GM13977 (cell line): ENCODE measurements around the gene TTC28.
"Not testable (repeated sequence)": the region's sequence is repeated elsewhere in the genome, so short reads cannot be mapped to it uniquely, and the experiment has no call there.

ENCODE experiments used
- DNase-seq: peaks from one replicate; pipeline ENCODE4 v3.0.0; 2012; ENCODE audit warnings: low spot score
- in situ Hi-C: fragments of 300-500 bp; cut with MboI; formaldehyde crosslinking; loops from one replicate; pipeline ENCODE4 v1.12.0; 2022; ENCODE audit warnings: low sequenced_read_pairs, low pct_unique_long_range_greater_than_20kb, mixed read lengths, inconsistent platforms; ENCODE audit not compliant: unreplicated experiment
- TF ChIP-seq, protein P1 (sequence below): IDR thresholded peaks from 2 replicates; pipeline ENCODE4 v1.5.1; 2012; ENCODE audit warnings: mild to moderate bottlenecking, control low read depth; ENCODE audit not compliant: insufficient read depth; ENCODE audit errors: extremely low read depth, missing control alignments

Gene TTC28

DNA sequence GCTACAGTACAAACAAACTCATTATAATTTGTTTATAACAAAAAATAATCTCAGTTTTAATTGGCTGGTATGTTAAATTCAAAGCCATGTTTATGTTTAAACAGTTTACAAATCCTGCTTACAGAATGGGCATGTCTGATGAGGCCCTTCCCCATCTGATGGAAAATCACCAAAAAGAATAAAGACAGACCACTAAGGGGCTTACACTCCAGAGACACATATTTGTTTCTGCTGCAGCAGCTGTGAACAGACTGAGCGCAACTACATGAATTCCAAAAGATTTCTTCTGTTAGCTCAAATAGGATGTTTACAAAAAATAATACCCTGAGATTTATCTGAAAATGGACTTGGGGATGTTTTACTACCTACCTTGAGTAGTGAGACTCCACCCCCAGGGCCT lies 585.9 kb downstream of the TTC28 start:
- TF ChIP-seq, protein P1, sequence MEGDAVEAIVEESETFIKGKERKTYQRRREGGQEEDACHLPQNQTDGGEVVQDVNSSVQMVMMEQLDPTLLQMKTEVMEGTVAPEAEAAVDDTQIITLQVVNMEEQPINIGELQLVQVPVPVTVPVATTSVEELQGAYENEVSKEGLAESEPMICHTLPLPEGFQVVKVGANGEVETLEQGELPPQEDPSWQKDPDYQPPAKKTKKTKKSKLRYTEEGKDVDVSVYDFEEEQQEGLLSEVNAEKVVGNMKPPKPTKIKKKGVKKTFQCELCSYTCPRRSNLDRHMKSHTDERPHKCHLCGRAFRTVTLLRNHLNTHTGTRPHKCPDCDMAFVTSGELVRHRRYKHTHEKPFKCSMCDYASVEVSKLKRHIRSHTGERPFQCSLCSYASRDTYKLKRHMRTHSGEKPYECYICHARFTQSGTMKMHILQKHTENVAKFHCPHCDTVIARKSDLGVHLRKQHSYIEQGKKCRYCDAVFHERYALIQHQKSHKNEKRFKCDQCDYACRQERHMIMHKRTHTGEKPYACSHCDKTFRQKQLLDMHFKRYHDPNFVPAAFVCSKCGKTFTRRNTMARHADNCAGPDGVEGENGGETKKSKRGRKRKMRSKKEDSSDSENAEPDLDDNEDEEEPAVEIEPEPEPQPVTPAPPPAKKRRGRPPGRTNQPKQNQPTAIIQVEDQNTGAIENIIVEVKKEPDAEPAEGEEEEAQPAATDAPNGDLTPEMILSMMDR, result no peak
- DNase-seq, result no peak
- in situ Hi-C loops, result no loop called here

DNA sequence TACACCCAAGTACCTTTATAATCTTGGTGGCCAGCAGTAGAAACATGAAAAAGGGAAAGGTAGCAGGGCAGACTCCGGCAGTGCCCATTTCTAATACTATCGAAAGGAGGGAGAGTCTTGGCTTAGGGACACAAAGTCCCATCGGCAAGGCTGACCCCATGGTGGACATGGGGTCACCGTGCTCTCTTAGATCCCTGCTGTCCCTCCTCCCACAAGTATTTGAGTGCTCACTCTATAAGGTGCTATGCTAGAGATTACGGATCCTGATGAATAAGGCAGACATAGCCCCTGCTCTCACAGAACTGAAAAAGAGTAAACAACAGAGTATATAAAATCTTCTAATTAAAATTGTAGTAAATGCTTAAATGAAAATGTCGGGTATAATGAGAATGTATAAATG lies 588.2 kb downstream of the TTC28 start:
- TF ChIP-seq, protein P1, result no peak
- in situ Hi-C loops, result no loop called here

DNA sequence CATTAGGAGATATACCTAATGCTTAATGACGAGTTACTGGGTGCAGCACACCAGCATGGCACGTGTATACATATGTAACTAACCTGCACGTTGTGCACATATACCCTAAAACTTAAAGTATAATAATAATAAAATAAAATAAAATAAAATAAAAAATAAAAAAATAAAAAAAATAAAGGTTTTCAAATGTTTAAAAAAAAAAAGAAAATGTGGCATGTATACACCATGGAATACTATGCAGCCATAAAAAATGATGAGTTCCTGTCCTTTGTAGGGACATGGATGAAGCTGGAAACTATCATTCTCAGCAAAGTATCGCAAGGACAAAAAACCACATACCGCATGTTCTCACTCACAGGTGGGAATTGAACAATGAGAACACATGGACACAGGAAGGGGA lies 590.1 kb downstream of the TTC28 start:
- DNase-seq, in situ Hi-C loops: not testable (repeated sequence)

More for the DNA sequence above, 588.2 kb downstream of the TTC28 start:
- DNase-seq, result no peak

DNA sequence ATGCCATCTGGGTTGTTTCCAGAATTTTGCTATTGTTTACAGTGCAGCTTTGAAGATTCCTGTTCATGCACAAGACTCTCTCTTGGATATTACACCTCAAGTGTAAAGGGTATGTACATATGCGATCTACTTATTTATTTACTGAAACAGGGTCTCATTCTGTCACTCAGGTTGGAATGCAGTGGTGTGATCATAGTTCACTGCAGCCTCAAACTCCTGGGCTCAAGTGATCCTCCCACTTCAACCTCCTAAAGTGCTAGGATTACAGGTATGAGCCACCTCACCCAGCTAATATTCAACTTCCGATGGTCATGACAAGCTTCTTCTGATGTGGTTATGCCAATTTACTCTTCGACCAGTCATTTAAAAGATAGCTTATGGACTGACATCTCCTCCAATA lies 602.5 kb downstream of the TTC28 start:
- in situ Hi-C loops, result no loop called here
- no peak for DNase-seq
- TF ChIP-seq, protein P1, result no peak

DNA sequence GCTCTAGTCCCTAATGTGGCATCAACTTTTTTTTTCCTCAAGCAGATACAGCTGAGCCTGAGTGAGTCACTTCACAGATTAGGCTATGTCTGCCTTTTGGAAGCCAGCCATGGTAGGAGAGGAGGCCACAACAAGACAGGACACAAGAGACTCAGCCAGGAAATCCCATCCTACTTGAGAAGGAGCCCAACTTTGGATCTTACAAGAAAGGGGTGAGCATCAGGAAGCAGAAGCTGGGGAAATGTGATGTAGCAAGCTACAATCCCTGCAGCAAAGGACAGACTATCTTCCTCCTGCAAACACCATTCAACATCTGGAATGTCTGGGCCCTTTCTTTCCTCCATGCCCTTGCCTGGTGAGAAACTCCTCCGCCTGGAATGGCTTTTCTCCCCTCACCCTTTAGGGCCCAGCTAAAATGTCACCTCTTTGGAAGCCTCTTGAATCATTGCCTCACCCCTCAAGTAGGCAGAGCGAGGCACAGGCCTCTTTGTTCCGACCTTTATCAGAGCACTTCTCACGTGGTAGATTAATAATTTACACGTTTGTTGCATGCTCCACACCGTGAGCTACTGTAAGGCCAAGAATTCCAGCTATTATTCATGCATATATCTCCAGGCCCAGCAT lies 604.2 kb downstream of the TTC28 start:
- in situ Hi-C loops, result no loop called here
- TF ChIP-seq, protein P1, result no peak
- DNase-seq, result no peak

DNA sequence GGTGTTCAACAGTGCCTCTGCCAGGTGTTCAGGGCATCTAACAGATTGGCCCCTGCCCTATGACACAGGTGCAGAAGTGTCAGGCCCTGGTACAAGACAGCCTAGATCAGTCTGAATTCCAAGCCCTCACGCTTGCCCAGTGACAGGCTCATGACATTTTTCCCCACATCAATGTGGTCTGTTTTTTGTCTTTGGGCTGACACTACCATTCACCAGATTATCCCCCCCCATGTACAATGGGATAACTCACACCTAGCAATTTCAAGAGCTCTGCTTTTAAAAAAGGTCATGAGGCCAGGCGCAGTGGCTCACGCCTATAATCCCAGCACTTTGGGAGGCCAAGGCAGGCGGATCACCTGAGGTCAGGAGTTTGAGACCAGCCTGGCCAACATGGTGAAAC lies 605.1 kb downstream of the TTC28 start:
- TF ChIP-seq, protein P1, result no peak
- DNase-seq, result no peak
- in situ Hi-C loops, result no loop called here

DNA sequence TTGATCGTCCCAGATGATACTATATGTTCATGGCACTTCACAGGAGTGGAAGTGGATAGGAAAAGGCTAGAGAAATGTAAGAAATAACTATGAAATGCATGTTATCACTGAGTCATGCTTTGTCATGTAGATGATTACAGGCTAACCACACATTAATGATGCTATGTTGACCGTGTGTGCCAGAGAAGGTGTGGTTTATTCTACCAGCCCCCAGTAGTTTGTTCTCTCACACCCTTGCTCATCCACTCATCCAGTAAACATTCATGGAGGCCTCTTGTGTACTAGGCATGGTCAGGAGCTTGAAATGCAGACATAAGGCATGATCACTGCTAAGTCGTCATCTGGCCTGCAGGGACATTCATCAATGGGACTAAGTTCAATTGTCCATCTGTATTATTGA lies 607.6 kb downstream of the TTC28 start:
- DNase-seq, result no peak
- TF ChIP-seq, protein P1, result no peak
- in situ Hi-C loops, result no loop called here
